ENCODE measurements around the gene RAX.
"Not testable (repeated sequence)": the region's sequence is repeated elsewhere in the genome, so short reads cannot be mapped to it uniquely, and the experiment has no call there.

RAX gene

DNA sequence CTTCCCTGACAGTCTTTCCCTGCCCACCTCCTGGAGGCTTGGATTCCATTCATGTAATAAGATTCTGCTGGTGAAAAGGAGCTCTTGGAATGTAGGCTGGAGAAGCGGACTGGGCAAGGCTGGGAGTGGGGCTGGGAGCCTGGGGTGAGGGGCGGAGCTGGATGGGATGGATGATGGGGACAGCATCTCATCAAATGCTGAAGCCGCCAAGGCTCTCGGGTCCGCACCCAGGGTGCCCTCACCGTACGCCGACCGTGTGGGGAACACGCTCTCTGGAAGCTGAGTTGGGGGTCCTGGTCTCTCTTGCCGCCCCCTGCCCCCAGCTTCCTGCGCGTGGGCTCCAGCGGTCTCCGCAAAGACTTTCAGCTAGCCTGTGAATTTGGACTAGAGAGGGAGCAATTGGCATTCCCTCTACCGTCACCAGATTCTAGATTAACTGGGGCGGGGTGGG is 9.1 kb downstream of the RAX start:
- no peak overlapping the region for H3K27ac ChIP-seq
- TF ChIP-seq, protein P1, sequence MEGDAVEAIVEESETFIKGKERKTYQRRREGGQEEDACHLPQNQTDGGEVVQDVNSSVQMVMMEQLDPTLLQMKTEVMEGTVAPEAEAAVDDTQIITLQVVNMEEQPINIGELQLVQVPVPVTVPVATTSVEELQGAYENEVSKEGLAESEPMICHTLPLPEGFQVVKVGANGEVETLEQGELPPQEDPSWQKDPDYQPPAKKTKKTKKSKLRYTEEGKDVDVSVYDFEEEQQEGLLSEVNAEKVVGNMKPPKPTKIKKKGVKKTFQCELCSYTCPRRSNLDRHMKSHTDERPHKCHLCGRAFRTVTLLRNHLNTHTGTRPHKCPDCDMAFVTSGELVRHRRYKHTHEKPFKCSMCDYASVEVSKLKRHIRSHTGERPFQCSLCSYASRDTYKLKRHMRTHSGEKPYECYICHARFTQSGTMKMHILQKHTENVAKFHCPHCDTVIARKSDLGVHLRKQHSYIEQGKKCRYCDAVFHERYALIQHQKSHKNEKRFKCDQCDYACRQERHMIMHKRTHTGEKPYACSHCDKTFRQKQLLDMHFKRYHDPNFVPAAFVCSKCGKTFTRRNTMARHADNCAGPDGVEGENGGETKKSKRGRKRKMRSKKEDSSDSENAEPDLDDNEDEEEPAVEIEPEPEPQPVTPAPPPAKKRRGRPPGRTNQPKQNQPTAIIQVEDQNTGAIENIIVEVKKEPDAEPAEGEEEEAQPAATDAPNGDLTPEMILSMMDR (conservative IDR thresholded peaks at IDR 0.05): no peak

DNA sequence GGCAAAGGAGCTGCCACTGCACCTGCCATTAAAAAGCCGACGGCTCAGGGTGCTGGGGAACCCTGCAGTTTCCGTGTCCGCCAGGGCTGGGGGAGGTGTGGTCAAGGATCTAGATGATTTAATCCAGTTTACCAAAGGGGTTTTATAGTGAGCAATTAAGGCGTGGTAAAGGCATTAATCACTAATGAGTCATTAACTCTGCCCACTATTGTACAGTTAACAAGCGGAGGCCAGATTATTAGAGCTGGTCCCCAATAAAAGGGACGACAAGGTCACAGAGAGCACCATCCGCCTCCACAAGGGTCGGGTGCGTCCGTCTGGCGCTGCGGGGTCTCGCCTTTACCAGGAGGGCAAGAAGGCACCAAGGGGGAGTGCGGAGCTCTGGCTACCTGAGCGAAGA is 9.6 kb downstream of the RAX start:
- H3K27ac ChIP-seq: no peak overlapping the region
- TF ChIP-seq, protein P1 (conservative IDR thresholded peaks at IDR 0.05): no peak

DNA sequence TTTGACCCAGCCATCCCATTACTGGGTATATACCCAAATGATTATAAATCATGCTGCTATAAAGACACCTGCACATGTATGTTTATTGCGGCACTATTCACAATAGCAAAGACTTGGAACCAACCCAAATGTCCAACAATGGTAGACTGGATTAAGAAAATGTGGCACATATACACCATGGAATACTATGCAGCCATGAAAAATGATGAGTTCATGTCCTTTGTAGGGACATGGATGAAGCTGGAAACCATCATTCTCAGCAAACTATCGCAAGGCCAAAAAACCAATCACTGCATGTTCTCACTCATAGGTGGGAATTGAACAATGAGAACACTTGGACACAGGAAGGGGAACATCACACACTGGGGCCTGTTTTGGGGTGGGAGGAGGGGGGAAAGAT is 11.0 kb downstream of the RAX start:
- not testable (repeated sequence) for H3K27ac ChIP-seq

DNA sequence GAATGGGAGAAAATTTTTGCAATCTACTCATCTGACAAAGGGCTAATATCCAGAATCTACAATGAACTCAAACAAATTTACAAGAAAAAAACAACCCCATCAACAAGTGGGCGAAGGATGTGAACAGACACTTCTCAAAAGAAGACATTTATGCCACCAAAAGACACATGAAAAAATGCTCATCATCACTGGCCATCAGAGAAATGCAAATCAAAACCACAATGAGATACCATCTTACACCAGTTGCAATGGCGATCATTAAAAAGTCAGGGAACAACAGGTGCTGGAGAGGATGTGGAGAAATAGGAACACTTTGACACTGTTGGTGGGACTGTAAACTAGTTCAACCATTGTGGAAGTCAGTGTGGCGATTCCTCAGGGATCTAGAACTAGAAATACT is 11.4 kb downstream of the RAX start:
- not testable (repeated sequence) for H3K27ac ChIP-seq

DNA sequence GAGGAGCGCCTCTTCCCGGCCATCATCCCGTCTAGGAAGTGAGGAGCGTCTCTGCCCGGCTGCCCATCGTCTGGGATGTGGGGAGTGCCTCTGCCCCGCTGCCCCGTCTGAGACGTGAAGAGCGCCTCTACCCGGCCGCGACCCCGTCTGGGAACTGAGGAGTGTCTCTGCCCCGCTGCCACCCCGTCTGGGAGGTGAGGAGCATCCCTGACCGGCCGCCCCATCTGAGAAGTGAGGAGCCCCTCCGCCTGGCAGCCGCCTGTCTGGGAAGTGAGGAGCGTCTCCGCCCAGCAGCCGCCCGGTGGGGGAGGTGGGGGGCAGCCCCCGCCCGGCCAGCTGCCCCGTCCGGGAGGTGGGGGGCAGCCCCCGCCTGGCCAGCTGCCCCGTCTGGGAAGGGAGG is 17.8 kb downstream of the RAX start:
- not testable (repeated sequence) for H3K27ac ChIP-seq

DNA sequence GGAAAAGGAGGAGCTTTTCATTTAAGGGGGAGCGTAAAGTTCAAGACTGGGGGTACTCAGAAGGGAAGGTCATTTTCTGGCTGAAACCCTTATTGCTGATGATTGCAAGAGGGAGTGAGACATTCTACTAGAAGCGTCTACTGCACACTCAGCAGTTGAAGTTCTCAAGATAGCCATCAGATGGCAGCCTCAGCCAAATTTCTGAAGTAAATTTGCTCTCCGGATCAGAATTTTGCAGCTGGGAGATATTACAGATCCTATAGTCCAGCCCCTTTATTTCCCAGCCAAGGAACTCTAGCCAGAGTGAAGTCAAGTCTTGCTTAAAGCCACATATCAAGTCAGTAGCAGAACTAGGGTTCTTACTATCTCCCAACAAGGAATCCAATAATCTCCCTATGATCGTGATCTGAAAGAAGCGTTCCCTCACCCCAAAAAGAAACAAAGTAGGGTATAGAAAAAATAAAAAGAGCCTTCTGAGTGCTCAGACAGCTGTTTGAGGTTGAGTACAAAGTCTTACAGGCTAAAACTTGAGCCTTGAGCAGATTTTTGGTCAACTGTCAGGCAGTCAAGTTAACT is 24.0 kb downstream of the RAX start:
- TF ChIP-seq, protein P1 (conservative IDR thresholded peaks at IDR 0.05): peak; percentile 84
- H3K27ac ChIP-seq: no peak overlapping the region

DNA sequence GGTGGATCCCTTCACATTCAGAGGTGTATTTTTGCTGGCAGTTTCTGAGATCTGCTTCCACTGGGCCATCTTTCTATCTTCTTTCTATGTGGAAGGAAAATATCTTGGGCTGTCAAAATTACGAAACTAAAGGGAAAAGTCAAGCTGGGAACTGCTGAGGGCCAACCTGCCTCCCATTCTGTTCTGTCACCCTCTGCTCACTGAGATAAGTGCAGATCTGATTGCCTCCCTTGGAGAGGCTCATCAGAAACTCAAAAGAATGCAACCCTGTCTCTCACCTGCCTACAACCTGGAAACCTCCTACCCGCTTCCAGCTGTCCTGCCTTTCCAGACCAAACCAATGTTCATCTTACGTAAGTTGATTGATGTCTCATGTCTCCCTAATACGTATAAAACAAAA is 26.5 kb downstream of the RAX start:
- TF ChIP-seq, protein P1 (conservative IDR thresholded peaks at IDR 0.05): no peak
- no peak overlapping the region for H3K27ac ChIP-seq

DNA sequence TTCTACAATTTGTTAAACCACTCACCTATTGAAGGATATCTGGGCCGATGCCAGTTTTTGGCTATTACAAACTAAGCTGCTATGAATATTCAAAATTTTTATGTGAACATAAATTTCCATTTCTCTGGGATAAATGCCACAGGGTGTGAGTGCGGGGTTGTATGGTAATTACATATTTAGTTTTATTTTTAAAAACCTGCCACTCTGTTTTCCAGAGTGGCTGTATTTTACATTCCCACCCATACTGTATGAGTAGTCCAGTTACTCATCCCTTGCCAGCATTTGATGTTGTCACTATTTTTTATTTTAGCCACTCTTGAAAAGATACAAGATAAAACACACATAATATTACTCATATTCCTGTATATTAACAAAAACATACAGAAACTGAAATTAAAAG is 30.3 kb downstream of the RAX start:
- TF ChIP-seq, protein P1 (conservative IDR thresholded peaks at IDR 0.05): no peak

DNA sequence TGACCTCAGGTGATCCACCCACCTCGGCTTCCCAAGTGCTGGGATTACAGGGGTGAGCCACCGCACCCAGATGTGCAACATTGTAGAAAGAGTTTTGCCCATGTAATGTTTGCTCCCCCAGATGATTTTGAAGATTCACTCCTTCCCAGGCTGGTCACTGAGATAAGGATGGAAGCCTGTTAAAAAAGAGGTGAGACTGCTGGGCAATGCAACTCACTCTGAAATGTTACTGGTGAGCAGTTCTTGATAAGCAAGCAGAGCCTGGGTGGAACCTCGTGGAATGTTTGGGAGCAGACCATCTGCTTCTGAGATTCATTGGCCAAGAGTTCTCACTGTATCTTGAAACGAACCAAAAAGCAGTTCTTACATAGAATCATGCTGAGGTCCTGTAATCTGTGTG is 33.6 kb downstream of the RAX start:
- TF ChIP-seq, protein P1 (conservative IDR thresholded peaks at IDR 0.05): no peak
- H3K27ac ChIP-seq: no peak overlapping the region

More for the DNA sequence above, 30.3 kb downstream of the RAX start:
- no peak overlapping the region for H3K27ac ChIP-seq

Data from VCaP (cell line).